BE2C (cell line): Measurements from ENCODE around the gene CYTH3.

Experiments used
- DNase-seq: peaks from one replicate; pipeline ENCODE4 v3.0.0-alpha.2; 2020
- H3K27me3 ChIP-seq: fragments of 250-450 bp; sonication (Bioruptor Pico); 2 replicates; pipeline ENCODE4 v1.5.1; 2020; ENCODE audit warnings: mild to moderate bottlenecking
- H3K36me3 ChIP-seq: fragments of 250-450 bp; sonication (Bioruptor Pico); 2 replicates; pipeline ENCODE4 v1.5.1; 2020; ENCODE audit warnings: mild to moderate bottlenecking
- H3K4me1 ChIP-seq: fragments of 250-450 bp; sonication (Bioruptor Pico); 2 replicates; pipeline ENCODE4 v1.5.1; 2020
- H3K4me3 ChIP-seq: 2 replicates; pipeline ENCODE4 v1.5.1; 2011; ENCODE audit warnings: low read depth, low read length
- H3K9me3 ChIP-seq: fragments of 250-450 bp; sonication (Bioruptor Pico); 2 replicates; pipeline ENCODE4 v1.5.1; 2020
- TF ChIP-seq, protein P1 (sequence below): IDR thresholded peaks from 2 replicates; pipeline ENCODE4 v1.5.1; 2012; ENCODE audit warnings: mild to moderate bottlenecking, low read depth, low read length

CYTH3 gene

GRCh38 chr7:6170571-6171531, 101.6 kb downstream of the CYTH3 start:
- peaks cover 58% of the 10 kb centered on the region for H3K4me1 ChIP-seq
- H3K9me3 ChIP-seq, result no peaks in the 10 kb centered on the region
- TF ChIP-seq, protein P1, sequence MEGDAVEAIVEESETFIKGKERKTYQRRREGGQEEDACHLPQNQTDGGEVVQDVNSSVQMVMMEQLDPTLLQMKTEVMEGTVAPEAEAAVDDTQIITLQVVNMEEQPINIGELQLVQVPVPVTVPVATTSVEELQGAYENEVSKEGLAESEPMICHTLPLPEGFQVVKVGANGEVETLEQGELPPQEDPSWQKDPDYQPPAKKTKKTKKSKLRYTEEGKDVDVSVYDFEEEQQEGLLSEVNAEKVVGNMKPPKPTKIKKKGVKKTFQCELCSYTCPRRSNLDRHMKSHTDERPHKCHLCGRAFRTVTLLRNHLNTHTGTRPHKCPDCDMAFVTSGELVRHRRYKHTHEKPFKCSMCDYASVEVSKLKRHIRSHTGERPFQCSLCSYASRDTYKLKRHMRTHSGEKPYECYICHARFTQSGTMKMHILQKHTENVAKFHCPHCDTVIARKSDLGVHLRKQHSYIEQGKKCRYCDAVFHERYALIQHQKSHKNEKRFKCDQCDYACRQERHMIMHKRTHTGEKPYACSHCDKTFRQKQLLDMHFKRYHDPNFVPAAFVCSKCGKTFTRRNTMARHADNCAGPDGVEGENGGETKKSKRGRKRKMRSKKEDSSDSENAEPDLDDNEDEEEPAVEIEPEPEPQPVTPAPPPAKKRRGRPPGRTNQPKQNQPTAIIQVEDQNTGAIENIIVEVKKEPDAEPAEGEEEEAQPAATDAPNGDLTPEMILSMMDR, result no peak
- DNase-seq, result peak; percentile 21
- H3K4me3 ChIP-seq, result peak overlapping the region; percentile 58
- peaks cover 16% of the 10 kb centered on the region for H3K36me3 ChIP-seq
- no peaks in the 10 kb centered on the region for H3K27me3 ChIP-seq

GRCh38 chr7:6169805-6170520, 102.5 kb downstream of the CYTH3 start:
- no peaks in the 10 kb centered on the region for H3K27me3 ChIP-seq
- no peak overlapping the region for H3K4me3 ChIP-seq
- peaks cover 62% of the 10 kb centered on the region for H3K4me1 ChIP-seq
- TF ChIP-seq, protein P1, result no peak
- no peaks in the 10 kb centered on the region for H3K9me3 ChIP-seq
- peaks cover 20% of the 10 kb centered on the region for H3K36me3 ChIP-seq
- DNase-seq, result no peak

- peaks cover 61% of the 10 kb centered on the region for H3K4me1 ChIP-seq
- peaks cover 35% of the 10 kb centered on the region for H3K36me3 ChIP-seq
- no peaks in the 10 kb centered on the region for H3K27me3 ChIP-seq
- H3K4me3 ChIP-seq, result no peak overlapping the region
- DNase-seq, result peak; percentile 19
- no peaks in the 10 kb centered on the region for H3K9me3 ChIP-seq
- TF ChIP-seq, protein P1, result no peak
Measured at GRCh38 chr7:6168477-6168868, 104.0 kb downstream of the CYTH3 start.

DNA sequence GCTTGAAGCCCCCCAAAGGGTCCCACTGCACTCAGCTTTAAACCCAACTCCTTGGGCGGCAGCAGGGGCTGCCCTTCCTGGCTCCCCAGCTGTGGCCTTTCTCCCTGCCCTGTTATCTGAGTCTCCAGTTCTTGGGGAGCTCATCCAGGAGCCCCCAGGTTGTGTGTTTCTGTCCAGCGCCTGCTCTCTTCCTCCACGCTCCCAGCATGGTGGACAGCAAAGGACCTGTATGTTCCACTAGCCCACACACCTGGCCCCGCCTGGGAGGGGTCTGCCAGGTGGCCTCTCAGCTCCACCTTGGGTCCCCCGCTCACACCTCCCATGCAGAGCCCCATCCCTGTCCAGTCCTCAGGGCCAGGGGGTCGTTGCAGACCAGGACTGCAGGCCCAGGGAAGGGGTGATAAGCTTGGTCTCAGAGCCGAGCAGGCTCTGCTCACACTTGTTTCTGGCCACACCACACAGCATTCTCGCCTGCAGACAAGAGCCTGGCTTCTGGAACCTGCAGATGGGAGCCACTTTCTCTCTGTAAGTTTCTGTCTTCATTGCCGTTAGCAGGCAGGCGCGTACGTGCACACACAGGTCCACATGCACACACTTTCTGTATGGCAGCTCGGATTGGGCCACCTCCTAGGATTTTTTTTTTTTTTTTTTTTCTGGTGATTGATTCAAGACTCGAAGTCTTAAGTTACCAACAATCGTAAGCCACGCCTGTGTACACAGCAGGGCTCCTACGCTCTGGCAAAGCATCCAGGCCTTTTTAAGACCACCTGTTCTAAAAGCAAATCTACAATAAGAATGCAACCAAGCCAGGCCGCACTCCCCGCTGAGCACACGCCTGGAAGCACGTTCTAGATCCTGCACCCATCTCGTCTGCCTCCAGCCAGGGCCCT, 104.6 kb downstream of the CYTH3 start:
- Histone ChIP-seq H3K27me3 (no peaks in the 10 kb centered on the region), H3K4me3 (no peak overlapping the region), H3K9me3 (no peaks in the 10 kb centered on the region), H3K4me1 (peaks cover 54% of the 10 kb centered on the region), H3K36me3 (peaks cover 41% of the 10 kb centered on the region)
- TF ChIP-seq, protein P1, result no peak
- peak; percentile 46 for DNase-seq

DNA sequence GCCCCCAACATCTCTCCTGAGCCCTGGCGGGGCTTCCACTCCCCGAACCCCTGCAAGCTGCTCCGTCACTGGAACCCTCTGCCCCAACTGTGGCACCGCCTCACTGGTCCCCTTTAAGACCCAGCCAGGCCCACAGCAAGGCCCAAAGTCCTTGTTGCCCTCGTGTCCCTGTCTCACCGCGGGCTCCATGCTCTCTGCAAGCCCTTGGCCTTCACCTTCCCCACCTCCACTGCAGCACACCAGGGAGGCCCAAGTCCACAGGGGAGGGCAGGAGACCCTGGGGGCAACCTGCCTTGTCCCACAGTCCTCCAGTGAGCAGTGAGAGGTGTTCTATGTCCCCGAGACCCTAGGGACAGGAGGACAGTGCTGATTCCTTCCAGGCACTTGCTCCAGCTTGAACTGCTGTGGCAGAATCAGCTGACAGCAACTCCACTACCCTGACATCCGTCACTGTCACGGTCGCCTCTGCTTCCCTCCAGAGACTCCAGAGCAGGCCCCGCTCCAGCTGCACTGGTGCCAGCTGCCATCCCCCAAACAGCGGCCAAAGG, 105.3 kb downstream of the CYTH3 start:
- Histone ChIP-seq H3K4me1 (peaks cover 52% of the 10 kb centered on the region), H3K9me3 (no peaks in the 10 kb centered on the region), H3K36me3 (peaks cover 46% of the 10 kb centered on the region), H3K27me3 (no peaks in the 10 kb centered on the region), H3K4me3 (peak overlapping the region; percentile 21)
- TF ChIP-seq, protein P1, result no peak
- DNase-seq, result peak; percentile 87
